WTC11 (cell line): ENCODE data around the gene BNIP2. TPM values are rescaled to one million over a fixed set of nuclear protein-coding genes. Genes with fewer than 3 reads are reported as not detected.

Source experiments
- total RNA-seq: library from RNA; stranded (reverse); gene quantifications from 3 replicates; pipeline ENCODE4 v1.2.3, GENCODE V29; 2021
- TF ChIP-seq, protein P1 (sequence below): sonication (generic); formaldehyde crosslinking; IDR thresholded peaks from 2 replicates; pipeline ENCODE4 v1.8.0; 2023; ENCODE audit warnings: missing genetic modification reagents
- TF ChIP-seq, protein P2 (sequence below): sonication (generic); formaldehyde crosslinking; IDR thresholded peaks from 2 replicates; pipeline ENCODE4 v1.8.1; 2022; ENCODE audit warnings: low read depth, mild to moderate bottlenecking, moderate library complexity, missing genetic modification reagents, borderline replicate concordance

Gene BNIP2
- total RNA-seq, 1 experiment from 2014 or later = 40.3 TPM

DNA sequence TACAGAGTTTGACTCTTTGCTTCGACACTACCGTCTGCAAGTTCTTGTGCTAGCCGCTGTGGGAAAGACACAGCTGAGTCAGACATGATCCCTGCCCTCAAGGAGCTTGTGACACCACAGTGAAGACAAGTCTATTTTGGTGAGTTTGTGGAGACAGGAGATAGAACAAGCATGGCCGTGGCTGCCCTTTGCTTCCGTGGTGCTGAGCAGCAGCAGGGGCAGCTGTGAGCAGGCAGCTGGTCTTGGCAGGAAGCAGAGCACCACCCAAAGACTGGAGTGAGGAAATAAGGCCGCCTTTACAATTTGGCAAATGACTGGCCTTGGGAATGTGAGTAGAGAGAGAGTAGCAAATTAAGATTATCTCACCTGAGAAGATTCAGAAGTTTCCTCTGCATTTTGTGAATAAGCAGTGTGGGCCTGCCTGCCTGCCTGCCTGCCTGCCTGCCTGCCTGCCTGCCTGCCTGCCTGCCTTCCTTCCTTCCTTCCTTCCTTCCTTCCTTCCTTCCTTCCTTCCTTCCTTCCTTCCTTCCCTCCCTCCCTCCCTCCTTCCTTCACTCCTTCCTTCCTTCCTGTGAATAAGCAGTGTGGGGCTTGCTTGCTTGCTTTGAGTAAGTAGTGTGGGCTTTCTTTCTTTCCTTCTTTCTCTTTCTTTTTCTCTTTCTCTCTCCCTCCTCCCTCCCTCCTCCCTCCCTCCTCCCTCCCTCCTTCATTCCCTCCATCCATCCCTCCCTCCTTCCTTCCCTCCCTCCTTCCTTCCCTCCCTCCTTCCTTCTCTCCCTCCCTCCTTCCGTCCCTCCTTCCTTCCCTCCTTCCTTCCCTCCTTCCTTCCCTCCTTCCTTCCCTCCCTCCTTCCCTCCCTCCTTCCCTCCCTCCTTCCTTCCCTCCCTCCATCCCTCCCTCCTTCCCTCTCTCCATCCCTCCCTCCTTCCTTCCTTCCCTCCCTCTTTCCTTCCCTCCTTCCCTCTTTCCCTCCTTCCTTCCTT, 79.1 kb downstream of the BNIP2 start (continued):
- TF ChIP-seq, protein P1, sequence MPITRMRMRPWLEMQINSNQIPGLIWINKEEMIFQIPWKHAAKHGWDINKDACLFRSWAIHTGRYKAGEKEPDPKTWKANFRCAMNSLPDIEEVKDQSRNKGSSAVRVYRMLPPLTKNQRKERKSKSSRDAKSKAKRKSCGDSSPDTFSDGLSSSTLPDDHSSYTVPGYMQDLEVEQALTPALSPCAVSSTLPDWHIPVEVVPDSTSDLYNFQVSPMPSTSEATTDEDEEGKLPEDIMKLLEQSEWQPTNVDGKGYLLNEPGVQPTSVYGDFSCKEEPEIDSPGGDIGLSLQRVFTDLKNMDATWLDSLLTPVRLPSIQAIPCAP (CRISPR knock-in tag) = no peak
- TF ChIP-seq, protein P2, sequence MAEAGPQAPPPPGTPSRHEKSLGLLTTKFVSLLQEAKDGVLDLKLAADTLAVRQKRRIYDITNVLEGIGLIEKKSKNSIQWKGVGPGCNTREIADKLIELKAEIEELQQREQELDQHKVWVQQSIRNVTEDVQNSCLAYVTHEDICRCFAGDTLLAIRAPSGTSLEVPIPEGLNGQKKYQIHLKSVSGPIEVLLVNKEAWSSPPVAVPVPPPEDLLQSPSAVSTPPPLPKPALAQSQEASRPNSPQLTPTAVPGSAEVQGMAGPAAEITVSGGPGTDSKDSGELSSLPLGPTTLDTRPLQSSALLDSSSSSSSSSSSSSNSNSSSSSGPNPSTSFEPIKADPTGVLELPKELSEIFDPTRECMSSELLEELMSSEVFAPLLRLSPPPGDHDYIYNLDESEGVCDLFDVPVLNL (CRISPR knock-in tag) = no peak

Other genes with a start within 250 kb of the BNIP2 start
- 0.07 to 0.20 TPM (median 0.11 TPM) in 3 replicates for gene GCNT3, start 77.5 kb downstream of the BNIP2 start, total RNA-seq
- 120 to 130 TPM (median 129 TPM) in 3 replicates for gene GTF2A2, start 31.8 kb downstream of the BNIP2 start, total RNA-seq